K562 (cell line): ENCODE measurements around the gene FGFR4. TPM values are rescaled to one million over a fixed set of nuclear protein-coding genes. Genes with fewer than 3 reads are reported as not detected.
A peak's percentile ranks its signal among the peaks of the same experiment; 100 is the strongest.

ENCODE experiments used
- BRF1 ChIP-seq: IDR thresholded peaks from 3 replicates; pipeline ENCODE4 v1.6.1; 2011; ENCODE audit warnings: borderline replicate concordance, mild to moderate bottlenecking; ENCODE audit not compliant: insufficient read length; ENCODE audit errors: extremely low read depth
- CBX1 ChIP-seq: sonication (generic); IDR thresholded peaks from 2 replicates; pipeline ENCODE4 v1.6.1; 2016; ENCODE audit warnings: antibody characterized with exemption, low read depth, mild to moderate bottlenecking
- CHD7 ChIP-seq: fragments of 200-600 bp; sonication (generic); IDR thresholded peaks from one replicate; pipeline ENCODE4 v1.6.1; 2012; ENCODE audit warnings: mild to moderate bottlenecking, low read depth, low read length, inconsistent platforms
- E2F6 ChIP-seq, 2 experiments: IDR thresholded peaks; 2 replicates each; pipeline ENCODE4 v1.6.1; 2011; ENCODE audit warnings: borderline replicate concordance in 1 of 2, control low read depth in 1 of 2, low read depth in 1 of 2, low read length in 1 of 2, mild to moderate bottlenecking in 1 of 2, mixed read lengths in 1 of 2, moderate library complexity in 1 of 2; ENCODE audit not compliant: insufficient read depth in 1 of 2, insufficient read length in 1 of 2, poor library complexity in 1 of 2, severe bottlenecking in 1 of 2; ENCODE audit errors: extremely low read depth in 1 of 2
- GABPB2 ChIP-seq: fragments of 250-450 bp; sonication (Bioruptor Pico); conservative IDR thresholded peaks from 2 replicates; pipeline ENCODE4 v1.5.1; 2021; ENCODE audit warnings: mild to moderate bottlenecking
- GATAD2B ChIP-seq: fragments of 450-650 bp; IDR thresholded peaks from 2 replicates; pipeline ENCODE4 v1.6.1; 2017; ENCODE audit warnings: mild to moderate bottlenecking, borderline replicate concordance
- LARP7 ChIP-seq: fragments of 450-650 bp; IDR thresholded peaks from 2 replicates; pipeline ENCODE4 v1.6.1; 2016
- SMARCA4 ChIP-seq: fragments of 450-650 bp; IDR thresholded peaks from 2 replicates; pipeline ENCODE4 v1.6.1; 2016
- ZBTB9 ChIP-seq: fragments of 450-650 bp; formaldehyde crosslinking; IDR thresholded peaks from 2 replicates; pipeline ENCODE4 v1.4.0; 2020; ENCODE audit warnings: mild to moderate bottlenecking, moderate library complexity
- ZFPM2 ChIP-seq: fragments of 250-450 bp; sonication (Bioruptor Pico); IDR thresholded peaks from 2 replicates; pipeline ENCODE4 v1.5.1; 2022; ENCODE audit warnings: mild to moderate bottlenecking
- ZNF133 ChIP-seq: fragments of 250-450 bp; sonication (Bioruptor Pico); IDR thresholded peaks from 2 replicates; pipeline ENCODE4 v1.4.0; 2020; ENCODE audit warnings: mild to moderate bottlenecking
- ZNF740 ChIP-seq, 3 experiments: fragments of 200-800 bp in 1 of 3; sonication (Bioruptor generic) in 1 of 3; sonication (generic) in 1 of 3; formaldehyde crosslinking in 1 of 3; IDR thresholded peaks; 2 replicates each; pipeline versions ENCODE4 v1.6.1 to v1.8.0; 2016 to 2022; ENCODE audit warnings: mild to moderate bottlenecking in 2 of 3, missing compliant biosample characterization in 2 of 3, missing genetic modification characterization in 2 of 3, missing genetic modification reagents in 1 of 3
- polyA plus RNA-seq, 8 experiments: library from polyadenylated mRNA; depleted of rRNA in 4 of 8; stranded (reverse) in 5 of 8; unstranded in 3 of 8; fragments of >200 nt; fragmentation: Nextera tagmentation in 2 of 8; fragmentation: Illumina TruSeq in 1 of 8; extraction: Ambion mirVana in 2 of 8; extraction: Trizol in 1 of 8; gene quantifications; 2 replicates each; pipeline versions ENCODE4 v1.2.1 to v1.2.3, GENCODE V29; 2011 to 2014; ENCODE audit warnings: inconsistent platforms in 1 of 8, missing spikeins in 1 of 8
- total RNA-seq, 7 experiments: library from RNA; depleted of rRNA in 6 of 7; stranded (reverse); fragments of >200 nt in 6 of 7; fragmentation: Illumina TruSeq in 2 of 7; extraction: Trizol in 2 of 7; gene quantifications; 2 replicates each; pipeline versions ENCODE4 v1.2.1 to v1.2.3, GENCODE V29; 2011 to 2021; ENCODE audit warnings: low replicate concordance in 1 of 7

Gene FGFR4
- total and polyA plus RNA-seq, 9 of the 15 experiments (the other 6 are each of a cell fraction or from before 2014, with no cell fraction given), result 0.76 to 35.4 (median 7.5) TPM

- TF ChIP-seq ZNF740 (CRISPR knock-in tag; IDR thresholded peaks at IDR 0.05), result no peak; the same call in 1 of the 2 replicates
- TF ChIP-seq ZNF740 (tag; IDR thresholded peaks at IDR 0.05), result peak in 1 of 2 experiments; percentile 91; a peak in 2 of 4 replicates
- no peak for TF ChIP-seq GABPB2
- no peak for TF ChIP-seq CBX1
- TF ChIP-seq ZNF133 (CRISPR knock-in tag), result no peak
- no peak for TF ChIP-seq SMARCA4
- TF ChIP-seq ZFPM2, result no peak
- no peak for TF ChIP-seq BRF1
- TF ChIP-seq ZBTB9, result no peak
- no peak for TF ChIP-seq CHD7
- TF ChIP-seq LARP7, result no peak
- peak; percentile 93 for TF ChIP-seq GATAD2B
- TF ChIP-seq E2F6 (IDR thresholded peaks at IDR 0.05; ENCODE audit: borderline replicate concordance in 1 of 2, extremely low read depth in 1 of 2, insufficient read depth in 1 of 2, insufficient read length in 1 of 2, low read depth in 1 of 2, low read length in 1 of 2, poor library complexity in 1 of 2, severe bottlenecking in 1 of 2), result peak; percentile 80 to 87
These were observed 46.6 kb downstream of the FGFR4 start, which contains the start of gene NSD1 (continued) for GRCh38 chr5:177133096-177133852.
